GM23248 (cell line): ENCODE measurements around the gene HTT.

Experiments
- EZH2 ChIP-seq: fragments of 200-600 bp; sonication (generic); IDR thresholded peaks from 2 replicates; pipeline ENCODE4 v1.6.1; 2018; ENCODE audit warnings: antibody characterized with exemption, mild to moderate bottlenecking; ENCODE audit not compliant: insufficient read depth, poor library complexity, severe bottlenecking
- EZH2phosphoT487 ChIP-seq: fragments of 200-600 bp; sonication (generic); IDR thresholded peaks from 2 replicates; pipeline ENCODE4 v1.6.1; 2018; ENCODE audit warnings: antibody characterized with exemption, moderate library complexity, mild to moderate bottlenecking, low read depth; ENCODE audit not compliant: insufficient read depth

GRCh38 chr4:3220476-3221183 lies 146.1 kb downstream of the HTT start:
- TF ChIP-seq EZH2phosphoT487 (no peak), EZH2 (no peak)
